GM23248 (cell line): ENCODE results near the gene EEF1B2.

Experiments
- EZH2 ChIP-seq: fragments of 200-600 bp; sonication (generic); IDR thresholded peaks from 2 replicates; pipeline ENCODE4 v1.6.1; 2018; ENCODE audit warnings: antibody characterized with exemption, mild to moderate bottlenecking; ENCODE audit not compliant: insufficient read depth, poor library complexity, severe bottlenecking
- EZH2phosphoT487 ChIP-seq: fragments of 200-600 bp; sonication (generic); IDR thresholded peaks from 2 replicates; pipeline ENCODE4 v1.6.1; 2018; ENCODE audit warnings: antibody characterized with exemption, moderate library complexity, mild to moderate bottlenecking, low read depth; ENCODE audit not compliant: insufficient read depth

DNA sequence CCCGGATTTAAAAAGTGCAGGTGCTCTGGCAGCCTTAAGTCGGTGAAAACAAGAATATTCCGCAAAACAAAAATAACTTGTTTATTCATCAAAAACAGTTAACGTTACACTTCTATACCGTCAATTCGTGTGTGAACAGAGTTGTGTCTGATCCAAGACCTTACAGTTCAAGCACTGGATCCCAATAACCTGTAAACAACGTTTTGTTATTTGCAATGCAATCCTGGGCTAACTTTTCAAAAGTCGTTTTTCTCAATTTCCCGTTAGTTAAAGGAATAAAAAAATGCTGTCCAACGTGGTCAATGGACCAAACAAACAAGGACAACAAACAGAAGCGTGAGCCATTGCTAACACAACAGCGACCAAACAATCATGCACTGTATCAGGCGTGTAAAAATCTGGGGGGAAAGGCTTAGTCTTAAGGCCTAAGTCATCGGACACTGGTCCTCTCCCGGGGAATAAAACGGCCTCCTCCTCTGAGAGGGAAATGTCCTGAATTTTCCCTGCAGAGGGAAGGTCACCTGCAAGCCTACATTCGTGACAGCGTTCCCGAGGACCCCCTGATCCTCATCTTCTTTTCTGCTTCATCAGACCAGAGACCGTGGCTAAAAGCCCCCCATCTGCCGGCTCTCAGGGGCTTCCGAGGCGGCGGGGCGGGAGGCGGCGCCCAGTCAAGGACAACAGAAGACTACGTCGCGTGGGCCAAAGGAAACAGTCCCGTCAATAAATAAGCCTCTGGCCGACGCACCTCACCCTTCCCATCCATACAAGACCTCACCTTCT is 941 bp upstream of the EEF1B2 start:
- TF ChIP-seq EZH2: no peak
- no peak for TF ChIP-seq EZH2phosphoT487
